K562 (cell line): ENCODE results near the gene HRC. TPM values are rescaled to one million over a fixed set of nuclear protein-coding genes. Genes with fewer than 3 reads are reported as not detected.

Experiments used
- ATF7 ChIP-seq: fragments of 450-650 bp; IDR thresholded peaks from 2 replicates; pipeline ENCODE4 v1.7.1; 2014; ENCODE audit warnings: mild to moderate bottlenecking, moderate library complexity
- CBFA2T3 ChIP-seq: fragments of 450-650 bp; IDR thresholded peaks from 2 replicates; pipeline ENCODE4 v1.6.1; 2017
- DMBX1 ChIP-seq: fragments of 250-450 bp; sonication (Bioruptor Pico); IDR thresholded peaks from 2 replicates; pipeline ENCODE4 v1.8.0; 2022; ENCODE audit warnings: inconsistent platforms, mild to moderate bottlenecking, moderate library complexity, borderline replicate concordance
- E2F5 ChIP-seq: sonication (generic); formaldehyde crosslinking; IDR thresholded peaks from 2 replicates; pipeline ENCODE4 v1.8.0; 2022; ENCODE audit warnings: mild to moderate bottlenecking, missing genetic modification reagents
- FIP1L1 ChIP-seq: fragments of 200-400 bp; formaldehyde crosslinking; IDR thresholded peaks from 2 replicates; pipeline ENCODE4 v1.6.1; 2018; ENCODE audit warnings: mild to moderate bottlenecking, low read depth, low read length; ENCODE audit not compliant: poor library complexity, severe bottlenecking
- HEY1 ChIP-seq: fragments of 250-450 bp; sonication (Bioruptor Pico); IDR thresholded peaks from 2 replicates; pipeline ENCODE4 v1.5.0; 2020; ENCODE audit warnings: mild to moderate bottlenecking, moderate library complexity, borderline replicate concordance
- MAFG ChIP-seq: fragments of 450-650 bp; conservative IDR thresholded peaks from 2 replicates; pipeline ENCODE4 v1.6.1; 2016; ENCODE audit warnings: missing genetic modification characterization, missing compliant biosample characterization
- MYC ChIP-seq, 2 experiments: fragments of 250-450 bp in 1 of 2; sonication (Bioruptor Pico) in 1 of 2; IDR thresholded peaks; 2 replicates each; pipeline versions ENCODE4 v1.5.1 to v1.6.1; 2012 to 2021; ENCODE audit warnings: low read depth in 2 of 2, borderline replicate concordance in 1 of 2, improper control_type of control experiment in 1 of 2, low read length in 1 of 2, mild to moderate bottlenecking in 1 of 2, moderate library complexity in 1 of 2
- NFIX ChIP-seq: fragments of 250-450 bp; sonication (Bioruptor Pico); IDR thresholded peaks from 2 replicates; pipeline ENCODE4 v1.4.0; 2020; ENCODE audit warnings: low read depth, mild to moderate bottlenecking, moderate library complexity
- NR2C1 ChIP-seq, 2 experiments: fragments of 450-650 bp; IDR thresholded peaks; 2 replicates each; pipeline ENCODE4 v1.6.1; 2017; ENCODE audit warnings: mild to moderate bottlenecking in 2 of 2, antibody characterized with exemption in 1 of 2, inconsistent platforms in 1 of 2, missing compliant biosample characterization in 1 of 2, missing genetic modification characterization in 1 of 2
- PRDM10 ChIP-seq: fragments of 450-650 bp; IDR thresholded peaks from 2 replicates; pipeline ENCODE4 v1.6.1; 2018; ENCODE audit not compliant: partially characterized antibody
- RCOR1 ChIP-seq, 2 experiments: IDR thresholded peaks; 2 replicates each; pipeline ENCODE4 v1.6.1; 2012; ENCODE audit warnings: low read depth in 2 of 2, low read length in 2 of 2, borderline replicate concordance in 1 of 2, improper control_type of control experiment in 1 of 2
- TCF3 ChIP-seq: sonication (generic); formaldehyde crosslinking; IDR thresholded peaks from 2 replicates; pipeline ENCODE4 v1.4.0; 2020; ENCODE audit warnings: mild to moderate bottlenecking, missing genetic modification reagents
- TFAP4 ChIP-seq: sonication (generic); formaldehyde crosslinking; IDR thresholded peaks from 2 replicates; pipeline ENCODE4 v1.8.0; 2022; ENCODE audit warnings: missing genetic modification reagents, mild to moderate bottlenecking, moderate library complexity, borderline replicate concordance
- U2AF2 ChIP-seq: fragments of 200-400 bp; formaldehyde crosslinking; optimal IDR thresholded peaks from 2 replicates; pipeline ENCODE3; 2017; ENCODE audit warnings: low read depth, mild to moderate bottlenecking, low read length
- ZEB2 ChIP-seq: fragments of 450-650 bp; IDR thresholded peaks from 2 replicates; pipeline ENCODE4 v1.6.1; 2016
- ZNF174 ChIP-seq: fragments of 250-450 bp; sonication (Bioruptor Pico); IDR thresholded peaks from 2 replicates; pipeline ENCODE4 v1.4.0; 2020; ENCODE audit warnings: mild to moderate bottlenecking
- ZNF316 ChIP-seq: fragments of 450-650 bp; IDR thresholded peaks from 2 replicates; pipeline ENCODE4 v1.6.1; 2016
- polyA plus RNA-seq, 8 experiments: library from polyadenylated mRNA; depleted of rRNA in 4 of 8; stranded (reverse) in 5 of 8; unstranded in 3 of 8; fragments of >200 nt; fragmentation: Nextera tagmentation in 2 of 8; fragmentation: Illumina TruSeq in 1 of 8; extraction: Ambion mirVana in 2 of 8; extraction: Trizol in 1 of 8; gene quantifications; 2 replicates each; pipeline versions ENCODE4 v1.2.1 to v1.2.3, GENCODE V29; 2011 to 2014; ENCODE audit warnings: inconsistent platforms in 1 of 8, missing spikeins in 1 of 8
- total RNA-seq, 7 experiments: library from RNA; depleted of rRNA in 6 of 7; stranded (reverse); fragments of >200 nt in 6 of 7; fragmentation: Illumina TruSeq in 2 of 7; extraction: Trizol in 2 of 7; gene quantifications; 2 replicates each; pipeline versions ENCODE4 v1.2.1 to v1.2.3, GENCODE V29; 2011 to 2021; ENCODE audit warnings: low replicate concordance in 1 of 7
- TF ChIP-seq, protein P1 (sequence below), 2 experiments: IDR thresholded peaks in 1 of 2; conservative IDR thresholded peaks in 1 of 2; 2 replicates each; pipeline ENCODE4 v1.6.1; 2016; ENCODE audit warnings: low read depth in 2 of 2, mild to moderate bottlenecking in 1 of 2, missing compliant biosample characterization in 1 of 2, missing genetic modification characterization in 1 of 2, moderate library complexity in 1 of 2

The HRC gene
- total and polyA plus RNA-seq, 9 of the 15 experiments (the other 6 are each of a cell fraction or from before 2014, with no cell fraction given) = 0.66 to 18.7 (median 13.1) TPM

- TF ChIP-seq E2F5 (0 out of 2 replicates have a peak, but pooled peaks have one; percentile 34), PRDM10 (peak; percentile 7), U2AF2 (no peak), DMBX1 (CRISPR knock-in tag) (no peak), NR2C1 (IDR thresholded peaks at IDR 0.05) (no peak), NR2C1 (tag; IDR thresholded peaks at IDR 0.05) (no peak), TCF3 (CRISPR knock-in tag) (peak; percentile 30; the same call in 1 of the 2 replicates), ZEB2 (peak; percentile 50; the same call in 1 of the 2 replicates), TFAP4 (CRISPR knock-in tag) (peak; percentile 15; the same call in 1 of the 2 replicates), RCOR1 (IDR thresholded peaks at IDR 0.05; ENCODE audit: borderline replicate concordance in 1 of 2, low read depth in 2 of 2, low read length in 2 of 2) (peak in 1 of 2 experiments; percentile 84; a peak in 2 of 4 replicates), ZNF316 (peak; percentile 81), MYC (IDR thresholded peaks at IDR 0.05; ENCODE audit: low read depth, low read length) (peak; percentile 49; the same call in 1 of the 2 replicates), MYC (CRISPR knock-in tag; IDR thresholded peaks at IDR 0.05; ENCODE audit: borderline replicate concordance, low read depth) (no peak), MAFG (tag) (peak; percentile 97), CBFA2T3 (peak; percentile 44; the same call in 1 of the 2 replicates), HEY1 (CRISPR knock-in tag) (no peak), ZNF174 (CRISPR knock-in tag) (no peak), ATF7 (peak; percentile 69), NFIX (CRISPR knock-in tag) (no peak), FIP1L1 (no peak)
- TF ChIP-seq, protein P1, sequence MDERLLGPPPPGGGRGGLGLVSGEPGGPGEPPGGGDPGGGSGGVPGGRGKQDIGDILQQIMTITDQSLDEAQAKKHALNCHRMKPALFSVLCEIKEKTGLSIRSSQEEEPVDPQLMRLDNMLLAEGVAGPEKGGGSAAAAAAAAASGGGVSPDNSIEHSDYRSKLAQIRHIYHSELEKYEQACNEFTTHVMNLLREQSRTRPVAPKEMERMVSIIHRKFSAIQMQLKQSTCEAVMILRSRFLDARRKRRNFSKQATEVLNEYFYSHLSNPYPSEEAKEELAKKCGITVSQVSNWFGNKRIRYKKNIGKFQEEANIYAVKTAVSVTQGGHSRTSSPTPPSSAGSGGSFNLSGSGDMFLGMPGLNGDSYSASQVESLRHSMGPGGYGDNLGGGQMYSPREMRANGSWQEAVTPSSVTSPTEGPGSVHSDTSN (CRISPR knock-in tag; IDR thresholded peaks at IDR 0.05; ENCODE audit: low read depth) = no peak
- TF ChIP-seq, protein P1 (tag; conservative IDR thresholded peaks at IDR 0.05; ENCODE audit: low read depth) = peak; percentile 41; the same call in 1 of the 2 replicates
Measured at GRCh38 chr19:49106648-49107135, 48.5 kb downstream of the HRC start (continued).
